ENCODE results near the gene DTNA. TPM values are rescaled to one million over a fixed set of nuclear protein-coding genes. Genes with fewer than 3 reads are reported as not detected.

The DTNA gene
- total RNA-seq, 3 donors from 2014 or later (not counting 1 experiment from before 2014, with no cell fraction given): 0.33 TPM; not detected in 2

- DNase-seq: no peak
- Histone ChIP-seq H3K4me1 (ENCODE audit: control insufficient read depth, insufficient read depth, low read length) (peaks cover 3% of the 10 kb centered on the region), H3K4me3 (ENCODE audit: low read length) (no peak overlapping the region), H3K27me3 (ENCODE audit: control insufficient read depth, insufficient read depth, low read length) (peaks cover 3% of the 10 kb centered on the region), H3K36me3 (ENCODE audit: control insufficient read depth, insufficient read depth, low read length) (no peaks in the 10 kb centered on the region), H3K27ac (ENCODE audit: low read length) (no peak overlapping the region), H3K9me3 (ENCODE audit: control insufficient read depth, insufficient read depth, low read length) (no peaks in the 10 kb centered on the region)
- whole genome bisulfite sequencing (ENCODE audit: insufficient coverage): 84% methylated on average over 3 of the region's 4 CpGs
- no peaks in the 10 kb centered on the region for H3K9me3 Mint-ChIP-seq
- H3K27me3 Mint-ChIP-seq (ENCODE audit: low read depth in 2 of 2): peaks cover 9 to 11% of the 10 kb centered on the region in 2 donors
- TF ChIP-seq, protein P1, sequence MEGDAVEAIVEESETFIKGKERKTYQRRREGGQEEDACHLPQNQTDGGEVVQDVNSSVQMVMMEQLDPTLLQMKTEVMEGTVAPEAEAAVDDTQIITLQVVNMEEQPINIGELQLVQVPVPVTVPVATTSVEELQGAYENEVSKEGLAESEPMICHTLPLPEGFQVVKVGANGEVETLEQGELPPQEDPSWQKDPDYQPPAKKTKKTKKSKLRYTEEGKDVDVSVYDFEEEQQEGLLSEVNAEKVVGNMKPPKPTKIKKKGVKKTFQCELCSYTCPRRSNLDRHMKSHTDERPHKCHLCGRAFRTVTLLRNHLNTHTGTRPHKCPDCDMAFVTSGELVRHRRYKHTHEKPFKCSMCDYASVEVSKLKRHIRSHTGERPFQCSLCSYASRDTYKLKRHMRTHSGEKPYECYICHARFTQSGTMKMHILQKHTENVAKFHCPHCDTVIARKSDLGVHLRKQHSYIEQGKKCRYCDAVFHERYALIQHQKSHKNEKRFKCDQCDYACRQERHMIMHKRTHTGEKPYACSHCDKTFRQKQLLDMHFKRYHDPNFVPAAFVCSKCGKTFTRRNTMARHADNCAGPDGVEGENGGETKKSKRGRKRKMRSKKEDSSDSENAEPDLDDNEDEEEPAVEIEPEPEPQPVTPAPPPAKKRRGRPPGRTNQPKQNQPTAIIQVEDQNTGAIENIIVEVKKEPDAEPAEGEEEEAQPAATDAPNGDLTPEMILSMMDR (IDR thresholded peaks at IDR 0.05): no peak
- H3K4me3 Mint-ChIP-seq: no peak overlapping the region
- peaks cover 7 to 8% of the 10 kb centered on the region in 2 donors for H3K4me1 Mint-ChIP-seq
- H3K27ac Mint-ChIP-seq: no peak overlapping the region
- peaks cover under 1% of the 10 kb centered on the region for H3K36me3 Mint-ChIP-seq
- no peak for ATAC-seq
- intact Hi-C loops (cut with micrococcal nuclease): no loop called here
Measured at GRCh38 chr18:34887881-34888580, 177.9 kb downstream of the DTNA start.

GRCh38 chr18:34890486-34891085, 180.5 kb downstream of the DTNA start:
- DNase-seq: no peak
- H3K9me3 Mint-ChIP-seq: peaks cover 2 to 3% of the 10 kb centered on the region in 2 donors
- no peak overlapping the region for H3K4me3 ChIP-seq (ENCODE audit: low read length)
- H3K27me3 ChIP-seq (ENCODE audit: control insufficient read depth, insufficient read depth, low read length): peaks cover 3% of the 10 kb centered on the region
- no peaks in the 10 kb centered on the region for H3K36me3 ChIP-seq (ENCODE audit: control insufficient read depth, insufficient read depth, low read length)
- WGBS (ENCODE audit: insufficient coverage): 81% methylated on average over 5 of the region's 6 CpGs
- H3K9me3 ChIP-seq (ENCODE audit: control insufficient read depth, insufficient read depth, low read length): no peaks in the 10 kb centered on the region
- TF ChIP-seq, protein P1 (IDR thresholded peaks at IDR 0.05): no peak
- H3K36me3 Mint-ChIP-seq: peaks cover 9% of the 10 kb centered on the region
- peaks cover 16 to 27% of the 10 kb centered on the region in 2 donors for H3K27me3 Mint-ChIP-seq (ENCODE audit: low read depth in 2 of 2)
- no peak overlapping the region for H3K27ac Mint-ChIP-seq
- H3K4me1 Mint-ChIP-seq: peaks cover 7 to 8% of the 10 kb centered on the region in 2 donors
- no peak overlapping the region for H3K4me3 Mint-ChIP-seq
- peaks cover 3% of the 10 kb centered on the region for H3K4me1 ChIP-seq (ENCODE audit: control insufficient read depth, insufficient read depth, low read length)
- no peak for ATAC-seq
- intact Hi-C loops (cut with micrococcal nuclease): no loop called here
- H3K27ac ChIP-seq (ENCODE audit: low read length): no peak overlapping the region

- intact Hi-C loops (cut with micrococcal nuclease): no loop called here
Measured at GRCh38 chr18:34892379-34892778, 182.3 kb downstream of the DTNA start.

More at GRCh38 chr18:34892379-34892778, 182.3 kb downstream of the DTNA start:
- TF ChIP-seq, protein P1 (IDR thresholded peaks at IDR 0.05): no peak
- no peaks in the 10 kb centered on the region for H3K9me3 ChIP-seq (ENCODE audit: control insufficient read depth, insufficient read depth, low read length)
- H3K4me3 ChIP-seq (ENCODE audit: low read length): no peak overlapping the region
- no peaks in the 10 kb centered on the region for H3K36me3 ChIP-seq (ENCODE audit: control insufficient read depth, insufficient read depth, low read length)
- H3K27me3 Mint-ChIP-seq (ENCODE audit: low read depth in 2 of 2): peaks cover 25 to 27% of the 10 kb centered on the region in 2 donors
- no peak overlapping the region for H3K4me3 Mint-ChIP-seq
- H3K36me3 Mint-ChIP-seq: peaks cover 9% of the 10 kb centered on the region
- H3K9me3 Mint-ChIP-seq: peaks cover 3 to 5% of the 10 kb centered on the region in 2 donors
- no peak overlapping the region for H3K27ac ChIP-seq (ENCODE audit: low read length)
- peaks cover 3% of the 10 kb centered on the region for H3K4me1 ChIP-seq (ENCODE audit: control insufficient read depth, insufficient read depth, low read length)
- ATAC-seq: no peak
- peaks cover 3% of the 10 kb centered on the region for H3K27me3 ChIP-seq (ENCODE audit: control insufficient read depth, insufficient read depth, low read length)
- peaks cover 7 to 8% of the 10 kb centered on the region in 2 donors for H3K4me1 Mint-ChIP-seq
- H3K27ac Mint-ChIP-seq: no peak overlapping the region
- no peak for DNase-seq
- 71% methylated on average over 3 of the region's 3 CpGs for WGBS (ENCODE audit: insufficient coverage)

Data from natural killer cell (primary cell).